ENCODE measurements around the gene SPECC1.

DNA sequence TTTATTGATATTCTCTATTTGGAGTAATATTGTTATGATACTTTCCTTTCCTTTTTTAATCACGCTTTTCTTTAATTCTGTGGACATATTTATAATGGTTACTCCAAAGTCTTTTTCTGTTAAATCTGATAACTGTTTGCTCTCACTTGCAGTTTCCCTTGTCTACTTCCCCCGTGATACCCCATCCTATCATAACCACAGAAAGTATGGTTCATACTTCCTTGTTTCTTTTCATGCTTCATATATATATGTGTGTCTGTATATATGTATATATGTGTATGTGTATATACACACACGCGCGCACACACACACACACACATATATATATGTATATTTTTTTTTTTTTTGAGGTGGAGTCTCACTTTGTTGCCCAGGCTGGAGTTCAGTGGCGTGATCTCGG lies 23.5 kb downstream of the SPECC1 start:
- TF ChIP-seq, protein P1, sequence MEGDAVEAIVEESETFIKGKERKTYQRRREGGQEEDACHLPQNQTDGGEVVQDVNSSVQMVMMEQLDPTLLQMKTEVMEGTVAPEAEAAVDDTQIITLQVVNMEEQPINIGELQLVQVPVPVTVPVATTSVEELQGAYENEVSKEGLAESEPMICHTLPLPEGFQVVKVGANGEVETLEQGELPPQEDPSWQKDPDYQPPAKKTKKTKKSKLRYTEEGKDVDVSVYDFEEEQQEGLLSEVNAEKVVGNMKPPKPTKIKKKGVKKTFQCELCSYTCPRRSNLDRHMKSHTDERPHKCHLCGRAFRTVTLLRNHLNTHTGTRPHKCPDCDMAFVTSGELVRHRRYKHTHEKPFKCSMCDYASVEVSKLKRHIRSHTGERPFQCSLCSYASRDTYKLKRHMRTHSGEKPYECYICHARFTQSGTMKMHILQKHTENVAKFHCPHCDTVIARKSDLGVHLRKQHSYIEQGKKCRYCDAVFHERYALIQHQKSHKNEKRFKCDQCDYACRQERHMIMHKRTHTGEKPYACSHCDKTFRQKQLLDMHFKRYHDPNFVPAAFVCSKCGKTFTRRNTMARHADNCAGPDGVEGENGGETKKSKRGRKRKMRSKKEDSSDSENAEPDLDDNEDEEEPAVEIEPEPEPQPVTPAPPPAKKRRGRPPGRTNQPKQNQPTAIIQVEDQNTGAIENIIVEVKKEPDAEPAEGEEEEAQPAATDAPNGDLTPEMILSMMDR (IDR thresholded peaks at IDR 0.05; ENCODE audit: extremely low read depth in 1 of 2, insufficient read depth in 1 of 2, low read depth in 1 of 2, low read length in 2 of 2): no peak
- no peak for TF ChIP-seq EZH2 (IDR thresholded peaks at IDR 0.05; ENCODE audit: borderline replicate concordance, low read depth, low read length, severe bottlenecking)
- TF ChIP-seq MYC (IDR thresholded peaks at IDR 0.05; ENCODE audit: low read depth, low read length): no peak
- TF ChIP-seq, protein P2, sequence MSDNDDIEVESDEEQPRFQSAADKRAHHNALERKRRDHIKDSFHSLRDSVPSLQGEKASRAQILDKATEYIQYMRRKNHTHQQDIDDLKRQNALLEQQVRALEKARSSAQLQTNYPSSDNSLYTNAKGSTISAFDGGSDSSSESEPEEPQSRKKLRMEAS (IDR thresholded peaks at IDR 0.05; ENCODE audit: insufficient read depth, insufficient read length): no peak
- TF ChIP-seq POLR2A (IDR thresholded peaks at IDR 0.05; ENCODE audit: low read depth, low read length): no peak
